IMR-90 (cell line): ENCODE data around the gene KIAA0408. TPM values are rescaled to one million over a fixed set of nuclear protein-coding genes. Genes with fewer than 3 reads are reported as not detected.
A peak's percentile ranks its signal among the peaks of the same experiment; 100 is the strongest.

Experiments used
- ATAC-seq: fragments of 200-7000 bp; cut with Tn5 transposase; 2 replicates; pipeline ENCODE4 v1.9.1; 2020; ENCODE audit warnings: low read depth, mild to moderate bottlenecking, moderate library complexity
- BruUV-seq: library from RNA; stranded (reverse); fragments of 400-500 nt; replicated peaks from 2 replicates; lab custom pipeline; 2021; lab: Mats Ljungman, UMichigan
- CTCF ChIA-PET: fragments of 300-600 bp; formaldehyde crosslinking; extraction: SDS; loops from one replicate; lab custom pipeline; 2021; ENCODE audit warnings: antibody characterized with exemption; lab: Yijun Ruan, JAX
- POLR2A ChIA-PET: fragments of 300-600 bp; sonication (Branson Sonifier 250); formaldehyde crosslinking; loops from one replicate; lab custom pipeline; 2022; ENCODE audit warnings: antibody characterized with exemption; ENCODE audit not compliant: unreplicated experiment; lab: Charles Lee
- DNase-seq: peaks from one replicate; pipeline ENCODE4 v3.0.0; 2013
- H2AFZ ChIP-seq: replicated peaks from 2 replicates; pipeline ENCODE3; 2013; ENCODE audit warnings: low read length, mild to moderate bottlenecking; ENCODE audit not compliant: poor library complexity
- H2AK5ac ChIP-seq: 2 replicates; pipeline ENCODE4 v1.6.1; 2013; ENCODE audit warnings: low read depth, low read length, inconsistent platforms
- H2AK9ac ChIP-seq: replicated peaks from 2 replicates; pipeline ENCODE3; 2013; ENCODE audit warnings: mild to moderate bottlenecking, low read depth, low read length, moderate library complexity; ENCODE audit not compliant: poor library complexity
- H2BK120ac ChIP-seq: 2 replicates; pipeline ENCODE4 v1.6.1; 2013; ENCODE audit warnings: low read depth, low read length, inconsistent platforms
- H2BK15ac ChIP-seq: 3 replicates; pipeline ENCODE4 v1.6.1; 2013; ENCODE audit warnings: low read depth, low read length, inconsistent platforms
- H2BK20ac ChIP-seq: 2 replicates; pipeline ENCODE4 v1.6.1; 2013; ENCODE audit warnings: low read depth, mild to moderate bottlenecking, inconsistent platforms, low read length, moderate library complexity
- H2BK5ac ChIP-seq: 2 replicates; pipeline ENCODE4 v1.6.1; 2013; ENCODE audit warnings: mild to moderate bottlenecking, low read depth, low read length, inconsistent platforms; ENCODE audit not compliant: poor library complexity, severe bottlenecking
- H3K14ac ChIP-seq: replicated peaks from 2 replicates; pipeline ENCODE4 v1.6.1; 2013; ENCODE audit warnings: low read depth, low read length, inconsistent platforms
- H3K18ac ChIP-seq: 2 replicates; pipeline ENCODE4 v1.6.1; 2013; ENCODE audit warnings: low read depth, low read length, control low read depth
- H3K23ac ChIP-seq: 2 replicates; pipeline ENCODE4 v1.6.1; 2013; ENCODE audit warnings: low read depth, low read length, inconsistent platforms
- H3K27ac ChIP-seq: 2 replicates; pipeline ENCODE4 v1.5.1; 2013; ENCODE audit warnings: mild to moderate bottlenecking, control low read depth, low read length; ENCODE audit not compliant: insufficient read depth
- H3K27me3 ChIP-seq: 2 replicates; pipeline ENCODE4 v1.6.1; 2013; ENCODE audit warnings: low read length; ENCODE audit not compliant: control insufficient read depth, insufficient read depth
- H3K36me3 ChIP-seq: 2 replicates; pipeline ENCODE4 v1.6.1; 2013; ENCODE audit warnings: low read length, mixed read lengths; ENCODE audit not compliant: control insufficient read depth, insufficient read depth
- H3K4ac ChIP-seq: 2 replicates; pipeline ENCODE4 v1.6.1; 2013; ENCODE audit warnings: low read depth, low read length, inconsistent platforms
- H3K4me1 ChIP-seq: 2 replicates; pipeline ENCODE4 v1.6.1; 2013; ENCODE audit warnings: low read length, mixed read lengths; ENCODE audit not compliant: control insufficient read depth, insufficient read depth
- H3K4me2 ChIP-seq: 2 replicates; pipeline ENCODE4 v1.6.1; 2013; ENCODE audit warnings: low read depth, mild to moderate bottlenecking, control low read depth, low read length, moderate library complexity
- H3K4me3 ChIP-seq: 2 replicates; pipeline ENCODE4 v1.5.1; 2013; ENCODE audit warnings: low read depth, mild to moderate bottlenecking, control low read depth, low read length, moderate library complexity; ENCODE audit not compliant: insufficient read depth
- H3K56ac ChIP-seq: 2 replicates; pipeline ENCODE4 v1.6.1; 2013; ENCODE audit warnings: low read length, inconsistent platforms; ENCODE audit not compliant: insufficient read depth; ENCODE audit errors: extremely low read depth
- H3K79me1 ChIP-seq, 2 experiments: 2 replicates each; pipeline ENCODE4 v1.6.1; 2013; ENCODE audit warnings: low read length in 2 of 2, inconsistent platforms in 1 of 2, low read depth in 1 of 2
- H3K9ac ChIP-seq: 2 replicates; pipeline ENCODE4 v1.6.1; 2013; ENCODE audit warnings: low read depth, low read length, control low read depth
- H3K9me1 ChIP-seq: 2 replicates; pipeline ENCODE4 v1.6.1; 2013; ENCODE audit warnings: low read length, inconsistent platforms; ENCODE audit not compliant: insufficient read depth
- H3K9me3 ChIP-seq: 2 replicates; pipeline ENCODE4 v1.6.1; 2013; ENCODE audit warnings: low read length; ENCODE audit not compliant: control insufficient read depth, insufficient read depth
- H4K20me1 ChIP-seq: 2 replicates; pipeline ENCODE4 v1.6.1; 2013; ENCODE audit warnings: low read length, inconsistent platforms; ENCODE audit not compliant: insufficient read depth
- H4K5ac ChIP-seq: 2 replicates; pipeline ENCODE4 v1.6.1; 2013; ENCODE audit warnings: mild to moderate bottlenecking, low read depth, low read length, control low read depth
- H4K8ac ChIP-seq, 2 experiments: 2 replicates each; pipeline ENCODE4 v1.6.1; 2013; ENCODE audit warnings: low read depth in 2 of 2, low read length in 2 of 2, control low read depth in 1 of 2, inconsistent platforms in 1 of 2
- H4K91ac ChIP-seq: 2 replicates; pipeline ENCODE4 v1.6.1; 2013; ENCODE audit warnings: low read depth, low read length, inconsistent platforms; ENCODE audit not compliant: insufficient read depth
- BHLHE40 ChIP-seq: fragments of 150-350 bp; IDR thresholded peaks from 2 replicates; pipeline ENCODE4 v1.6.1; 2016; ENCODE audit warnings: mild to moderate bottlenecking, low read depth, low read length
- CEBPB ChIP-seq: IDR thresholded peaks from 2 replicates; pipeline ENCODE4 v1.6.1; 2012; ENCODE audit warnings: low read depth, low read length, improper control_type of control experiment
- ELK1 ChIP-seq: fragments of 150-350 bp; IDR thresholded peaks from 2 replicates; pipeline ENCODE4 v1.6.1; 2016; ENCODE audit warnings: low read depth, mild to moderate bottlenecking, low read length, moderate library complexity, borderline replicate concordance
- MAFK ChIP-seq: IDR thresholded peaks from 2 replicates; pipeline ENCODE4 v1.6.1; 2012; ENCODE audit warnings: low read depth, low read length, improper control_type of control experiment
- MAZ ChIP-seq: IDR thresholded peaks from 2 replicates; pipeline ENCODE4 v1.6.1; 2012; ENCODE audit warnings: low read depth, mild to moderate bottlenecking, low read length, improper control_type of control experiment, moderate library complexity, borderline replicate concordance
- NFE2L2 ChIP-seq: fragments of 150-350 bp; IDR thresholded peaks from 2 replicates; pipeline ENCODE4 v1.6.1; 2016; ENCODE audit warnings: low read depth, mild to moderate bottlenecking, low read length
- RAD21 ChIP-seq: IDR thresholded peaks from 2 replicates; pipeline ENCODE4 v1.6.1; 2012; ENCODE audit warnings: low read length, improper control_type of control experiment
- WGBS, 2 experiments: methylation state at CpG; one replicate each; pipeline versions ENCODE4 v1.1.5 to v1.1.7; 2013; ENCODE audit warnings: missing lambda C conversion rate in 2 of 2; ENCODE audit not compliant: insufficient read length in 1 of 2; ENCODE audit errors: extremely low coverage in 2 of 2; 5-methylcytosine and 5-hydroxymethylcytosine counted together
- dilution Hi-C: fragments of 300-500 bp; cut with HindIII; formaldehyde crosslinking; loops from one replicate; pipeline ENCODE4 v1.14.3; 2018; ENCODE audit warnings: low sequenced_read_pairs; ENCODE audit not compliant: unreplicated experiment
- in situ Hi-C: fragments of 300-500 bp; cut with MboI; formaldehyde crosslinking; loops from 3 replicates; pipeline ENCODE4 v1.14.3; 2019; ENCODE audit warnings: low sequenced_read_pairs, inconsistent platforms, mixed read lengths
- intact Hi-C: fragments of 100-400 bp; cut with micrococcal nuclease; formaldehyde crosslinking; loops from 2 replicates; pipeline ENCODE4 v1.10.0; 2022
- polyA plus RNA-seq, 3 experiments: library from polyadenylated mRNA; depleted of rRNA; stranded (reverse); fragments of >200 nt; gene quantifications; 2 replicates each; pipeline ENCODE4 v1.2.3, GENCODE V29; 2012; ENCODE audit warnings: low replicate concordance in 1 of 3
- total RNA-seq: library from RNA; depleted of rRNA; stranded (reverse); fragments of >200 nt; gene quantifications from 2 replicates; pipeline ENCODE4 v1.2.3, GENCODE V29; 2012
- TF ChIP-seq, protein P1 (sequence below): fragments of 150-350 bp; IDR thresholded peaks from 2 replicates; pipeline ENCODE4 v1.6.1; 2017; ENCODE audit warnings: mild to moderate bottlenecking, antibody characterized with exemption, low read length, low read depth

Gene KIAA0408
- total and polyA plus RNA-seq, 2 of the 4 experiments (the other 2 are of a cell fraction), result 0.90 to 2.9 TPM

- no peak for ATAC-seq
- ChIA-PET CTCF (interaction anchor here (2.4 kb wide), 1 partner anchor 35 kb away, joined by 12 read pairs; no protein-coding TSS in a partner anchor), POLR2A (no interaction called here)
Observed at GRCh38 chr6:127481111-127481510, 21.9 kb upstream of the KIAA0408 start.

More at GRCh38 chr6:127481111-127481510, 21.9 kb upstream of the KIAA0408 start:
- H2AFZ ChIP-seq, result no peak overlapping the region
- no peak overlapping the region for H3K4me2 ChIP-seq
- no peak overlapping the region for H4K5ac ChIP-seq
- H4K20me1 ChIP-seq, result no peaks in the 10 kb centered on the region
- H3K4me1 ChIP-seq, result peaks cover 4% of the 10 kb centered on the region
- no peak overlapping the region for H2AK9ac ChIP-seq
- no peak overlapping the region for H2BK5ac ChIP-seq
- no peak overlapping the region for H2AK5ac ChIP-seq
- no peak overlapping the region for H2BK120ac ChIP-seq
- H3K79me1 ChIP-seq, result peaks cover 0 to 3% of the 10 kb centered on the region in 2 experiments; a peak in 1 of 4 replicates
- no peak overlapping the region for H3K23ac ChIP-seq
- dilution Hi-C loops, result no loop called here
- no peak overlapping the region for H4K8ac ChIP-seq
- in situ Hi-C loops, result no loop called here
- intact Hi-C loops, result loop anchor here (5.0 kb wide), 1 partner anchor 36 kb away; the partner anchor contains the start of gene MTCL3
- no TSS peak for BruUV-seq
- no peak overlapping the region for H2BK20ac ChIP-seq
- DNase-seq, result peak; percentile 1
- H3K4me3 ChIP-seq, result no peak overlapping the region
- H3K9ac ChIP-seq, result no peak overlapping the region
- peaks cover 3% of the 10 kb centered on the region; the same call in 1 of the 2 replicates for H3K9me1 ChIP-seq
- no peaks in the 10 kb centered on the region for H3K36me3 ChIP-seq
- no peak overlapping the region for H3K4ac ChIP-seq
- no peak overlapping the region for H3K18ac ChIP-seq
- H4K91ac ChIP-seq, result no peak overlapping the region
- no CpG with 5 or more reads among the region's 2 CpGs for WGBS, 2 experiments
- no peak overlapping the region for H3K27ac ChIP-seq
- no peak overlapping the region for H3K56ac ChIP-seq
- H3K14ac ChIP-seq, result no peak overlapping the region
- H3K27me3 ChIP-seq, result no peaks in the 10 kb centered on the region
- H2BK15ac ChIP-seq, result no peak overlapping the region
- no peaks in the 10 kb centered on the region for H3K9me3 ChIP-seq
- TF ChIP-seq CEBPB (no peak), ELK1 (no peak), BHLHE40 (peak; percentile 23; the same call in 1 of the 2 replicates), RAD21 (no peak), MAFK (no peak), NFE2L2 (no peak), MAZ (no peak)
- TF ChIP-seq, protein P1, sequence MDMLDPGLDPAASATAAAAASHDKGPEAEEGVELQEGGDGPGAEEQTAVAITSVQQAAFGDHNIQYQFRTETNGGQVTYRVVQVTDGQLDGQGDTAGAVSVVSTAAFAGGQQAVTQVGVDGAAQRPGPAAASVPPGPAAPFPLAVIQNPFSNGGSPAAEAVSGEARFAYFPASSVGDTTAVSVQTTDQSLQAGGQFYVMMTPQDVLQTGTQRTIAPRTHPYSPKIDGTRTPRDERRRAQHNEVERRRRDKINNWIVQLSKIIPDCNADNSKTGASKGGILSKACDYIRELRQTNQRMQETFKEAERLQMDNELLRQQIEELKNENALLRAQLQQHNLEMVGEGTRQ, result no peak
